NCI-H526 (cell line): ENCODE measurements around the gene GIT2.
A peak's percentile ranks its signal among the peaks of the same experiment; 100 is the strongest.
"Not testable (repeated sequence)": the region's sequence is repeated elsewhere in the genome, so short reads cannot be mapped to it uniquely, and the experiment has no call there.

Experiments used
- DNase-seq, 2 experiments: peaks; one replicate each; lab custom pipeline; 2025; lab: John Stamatoyannopoulos, UW

GIT2 gene

GRCh38 chr12:109995686-109996482, at the start of gene GIT2:
Gene GIT2 (minus strand): TSS chr12:109996368. CDS start chr12:109996224, 144 bp downstream.
- DNase-seq = peak; percentile 87 to 96

GRCh38 chr12:110042264-110042663, 46.1 kb upstream of the GIT2 start:
- no peak for DNase-seq

- DNase-seq = no peak
Measured at GRCh38 chr12:110039085-110039807, 43.1 kb upstream of the GIT2 start.

- DNase-seq = no peak
Measured at GRCh38 chr12:110038741-110039084, 42.5 kb upstream of the GIT2 start.

- DNase-seq = no peak
Measured at GRCh38 chr12:110037315-110037714, 41.1 kb upstream of the GIT2 start.

GRCh38 chr12:110035534-110036104, 39.5 kb upstream of the GIT2 start:
- no peak for DNase-seq

GRCh38 chr12:110033888-110034287, 37.7 kb upstream of the GIT2 start:
- no peak for DNase-seq

GRCh38 chr12:110029290-110029815, 33.2 kb upstream of the GIT2 start:
- DNase-seq = no peak

- DNase-seq = no peak
Measured at GRCh38 chr12:110028323-110028722, 32.2 kb upstream of the GIT2 start.

- no peak for DNase-seq
Measured at GRCh38 chr12:110024051-110024450, 27.9 kb upstream of the GIT2 start.

GRCh38 chr12:110023059-110023980, 27.2 kb upstream of the GIT2 start:
- no peak for DNase-seq

GRCh38 chr12:110020956-110021355, 24.8 kb upstream of the GIT2 start:
- DNase-seq = no peak

- DNase-seq = no peak
Measured at GRCh38 chr12:110015132-110015531, 19.0 kb upstream of the GIT2 start.

- DNase-seq = no peak
Measured at GRCh38 chr12:110012659-110013058, 16.5 kb upstream of the GIT2 start.

- peak; percentile 53 to 81 for DNase-seq
Measured at GRCh38 chr12:110012137-110012536, 16.0 kb upstream of the GIT2 start.

GRCh38 chr12:110010853-110011723, 14.9 kb upstream of the GIT2 start:
- DNase-seq = peak in 1 of 2 experiments; percentile 19

GRCh38 chr12:110008681-110009398, 12.7 kb upstream of the GIT2 start:
- DNase-seq = not testable (repeated sequence)

GRCh38 chr12:110007881-110008280, 11.7 kb upstream of the GIT2 start:
- DNase-seq = no peak

- DNase-seq = no peak
Measured at GRCh38 chr12:110006115-110006514, 9.9 kb upstream of the GIT2 start.
